Erythroblast (primary cell): Measurements from ENCODE around the gene PADI2.

Experiments used
- GATA1 ChIP-seq: IDR thresholded peaks from 2 replicates; pipeline ENCODE4 v1.6.1; 2011; ENCODE audit warnings: low read depth, mild to moderate bottlenecking, control low read depth, low read length, moderate library complexity
- POLR2A ChIP-seq: IDR thresholded peaks from 2 replicates; pipeline ENCODE4 v1.6.1; 2011; ENCODE audit warnings: mild to moderate bottlenecking, low read length

- no peak for TF ChIP-seq POLR2A
- TF ChIP-seq GATA1 = no peak
These were observed 89.0 kb downstream of the PADI2 start for GRCh38 chr1:17030206-17030605.
